GM21825 (cell line): Measurements from ENCODE around the gene SFMBT1.

Source experiments
- ATAC-seq: cut with Tn5 transposase; IDR thresholded peaks from one replicate; pipeline ENCODE4 v1.9.1; 2021; ENCODE audit warnings: mild to moderate bottlenecking, moderate library complexity; ENCODE audit not compliant: unreplicated experiment

SFMBT1 gene

GRCh38 chr3:52857864-52858263, 188.0 kb downstream of the SFMBT1 start:
- no peak for ATAC-seq

GRCh38 chr3:52857133-52857532, 188.7 kb downstream of the SFMBT1 start:
- ATAC-seq, result no peak

- no peak for ATAC-seq
Observed at GRCh38 chr3:52856666-52857065, 189.2 kb downstream of the SFMBT1 start.

GRCh38 chr3:52854013-52854412, 191.9 kb downstream of the SFMBT1 start:
- no peak for ATAC-seq
